ENCODE measurements around the gene NAV2. TPM values are rescaled to one million over a fixed set of nuclear protein-coding genes. Genes with fewer than 3 reads are reported as not detected.

The NAV2 gene
- total RNA-seq, 1 experiment from 2014 or later, result 46.3 TPM

DNA sequence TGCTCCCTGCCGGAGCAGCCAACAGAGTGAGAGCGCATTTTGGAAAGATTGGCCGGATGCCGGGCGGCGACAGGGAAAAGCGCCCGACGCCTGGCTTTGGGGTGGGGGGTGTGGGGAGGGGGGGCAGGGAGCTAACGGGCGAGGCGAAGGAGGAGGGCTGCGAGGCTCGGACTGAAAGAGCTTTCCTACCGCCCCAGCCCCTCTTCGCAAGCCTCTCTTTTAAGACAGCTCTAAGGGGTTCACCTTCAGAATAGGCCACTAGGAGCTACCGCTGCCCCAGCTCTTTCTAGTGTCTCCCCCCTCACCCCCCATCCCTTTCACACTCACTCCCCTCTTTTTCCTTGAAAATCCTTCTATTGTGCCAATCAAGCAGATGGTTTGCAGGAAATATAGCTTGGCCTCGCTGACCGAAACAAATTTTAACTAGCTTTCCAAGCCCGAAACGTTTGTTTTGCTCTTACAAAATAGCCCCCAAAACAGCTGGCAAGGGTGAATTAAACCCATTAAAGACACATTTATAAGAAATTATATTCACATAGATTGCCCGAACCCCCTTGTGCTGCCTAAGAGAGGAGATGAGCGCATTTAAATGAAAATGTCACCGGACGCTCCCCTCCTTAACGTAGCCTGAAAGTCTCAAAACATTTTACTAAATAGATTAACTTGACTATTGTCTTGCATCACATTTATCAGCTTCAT lies 451.3 kb downstream of the NAV2 start:
- H3K27ac Mint-ChIP-seq, result no peak overlapping the region; a peak in 1 of 7 replicates
- H3K9me3 Mint-ChIP-seq, result no peaks in the 10 kb centered on the region; a peak in 2 of 5 replicates
- 0 out of 2 replicates have a peak, but pooled peaks cover 4% of the 10 kb centered on the region for H3K4me1 ChIP-seq (ENCODE audit: insufficient read depth, low read length)

More for the DNA sequence above, 451.3 kb downstream of the NAV2 start:
- Histone ChIP-seq H3T11ph (ENCODE audit: low read length) (no peak overlapping the region), H3K4ac (ENCODE audit: low read depth, low read length) (no peak overlapping the region), H3K27me3 (ENCODE audit: insufficient read depth, low read length) (peaks cover 80% of the 10 kb centered on the region), H3K79me1 (ENCODE audit: insufficient read depth, low read depth, low read length, poor library complexity, severe bottlenecking) (no peaks in the 10 kb centered on the region), H3K23me2 (ENCODE audit: insufficient read length, low read depth, low read length, poor library complexity, severe bottlenecking) (peaks cover 8% of the 10 kb centered on the region), H2BK5ac (ENCODE audit: insufficient read length, low read length) (no peak overlapping the region), H2AFZ (ENCODE audit: low read length) (no peak overlapping the region), H4K91ac (ENCODE audit: insufficient read length, low read depth, low read length) (no peak overlapping the region), H3K14ac (ENCODE audit: insufficient read depth, low read length) (no peak overlapping the region), H3K9me3 (ENCODE audit: control insufficient read depth, low read depth, low read length) (no peaks in the 10 kb centered on the region), H3K23ac (ENCODE audit: insufficient read length, low read depth, low read length) (no peak overlapping the region), H3K18ac (ENCODE audit: insufficient read length, low read depth, low read length) (no peak overlapping the region), H3K4me2 (ENCODE audit: insufficient read depth, insufficient read length, low read length) (peak overlapping the region; percentile 57), H3K79me2 (ENCODE audit: insufficient read depth, low read length) (no peaks in the 10 kb centered on the region), H3K56ac (ENCODE audit: insufficient read length, low read depth, low read length) (no peak overlapping the region), H2BK15ac (ENCODE audit: low read depth, low read length) (no peak overlapping the region), H2AK5ac (ENCODE audit: insufficient read length, low read length) (no peak overlapping the region), H4K5ac (ENCODE audit: insufficient read length, low read depth, low read length) (no peak overlapping the region), H2BK12ac (ENCODE audit: insufficient read length, low read depth, low read length) (no peak overlapping the region), H2BK120ac (ENCODE audit: low read depth, low read length, poor library complexity, severe bottlenecking) (no peak overlapping the region), H3K27ac (ENCODE audit: insufficient read length, low read depth, low read length) (no peak overlapping the region), H4K8ac (replicated peaks; ENCODE audit: insufficient read length, low read depth, low read length) (no peak overlapping the region), H4K20me1 (ENCODE audit: control insufficient read depth, insufficient read depth, insufficient read length) (peaks cover 6% of the 10 kb centered on the region), H2BK20ac (ENCODE audit: low read depth, low read length, poor library complexity, severe bottlenecking) (no peak overlapping the region), H3K9ac (ENCODE audit: extremely low read depth, insufficient read length, low read length) (no peak overlapping the region)
- Mint-ChIP-seq H3K36me3 (ENCODE audit: insufficient read depth in 1 of 3, low read depth in 3 of 3) (no peaks in the 10 kb centered on the region; a peak in 2 of 7 replicates), H3K4me1 (peaks cover 61 to 79% of the 10 kb centered on the region in 2 experiments), H3K27me3 (ENCODE audit: low read depth) (peaks cover 100% of the 10 kb centered on the region), H3K4me3 (peak overlapping the region; percentile 62 to 91)
- no peak for TF ChIP-seq CTCF (conservative IDR thresholded peaks at IDR 0.05)
- no peak for DNase-seq
- no CpG with 5 or more reads among the region's 26 CpGs for WGBS (ENCODE audit: extremely low coverage, insufficient read length, low lambda C conversion rate)

Small RNA genes within 50 kb of the gene (microRNA-seq; reads per million reads assigned to microRNA genes)
- gene MIR4694 (ENCODE audit: borderline microRNAs expressed), result not detected
